ENCODE results near the gene OR8H3.
"Not testable (repeated sequence)": the region's sequence is repeated elsewhere in the genome, so short reads cannot be mapped to it uniquely, and the experiment has no call there.

The OR8H3 gene, protein sequence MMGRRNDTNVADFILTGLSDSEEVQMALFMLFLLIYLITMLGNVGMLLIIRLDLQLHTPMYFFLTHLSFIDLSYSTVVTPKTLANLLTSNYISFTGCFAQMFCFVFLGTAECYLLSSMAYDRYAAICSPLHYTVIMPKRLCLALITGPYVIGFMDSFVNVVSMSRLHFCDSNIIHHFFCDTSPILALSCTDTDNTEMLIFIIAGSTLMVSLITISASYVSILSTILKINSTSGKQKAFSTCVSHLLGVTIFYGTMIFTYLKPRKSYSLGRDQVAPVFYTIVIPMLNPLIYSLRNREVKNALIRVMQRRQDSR

DNA sequence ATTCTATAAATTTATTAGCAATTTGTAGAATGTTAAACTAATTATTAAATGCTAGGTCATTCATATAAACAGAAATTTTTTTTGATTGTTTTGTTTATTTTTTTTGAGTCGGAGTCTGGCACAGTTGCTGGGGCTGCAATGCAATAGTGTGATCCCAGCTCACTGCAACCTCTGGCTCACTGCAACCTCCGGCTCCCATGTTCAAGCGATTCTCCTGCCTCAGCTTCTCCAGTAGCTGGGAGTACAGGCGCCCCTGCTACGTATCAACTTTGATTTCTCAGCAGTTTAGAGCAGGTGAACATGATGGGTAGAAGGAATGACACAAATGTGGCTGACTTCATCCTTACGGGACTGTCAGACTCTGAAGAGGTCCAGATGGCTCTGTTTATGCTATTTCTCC lies at the start of gene OR8H3:
Gene OR8H3 (plus strand): TSS at position 301 of the 400 bp plus-strand sequence. CDS start 0 bp downstream, at position 301.
- DNase-seq (ENCODE audit: low spot score in 2 of 2) = no peak
- no peak within 1 kb of the TSS for H3K27ac Mint-ChIP-seq
- H3K9me3 Mint-ChIP-seq = peaks cover 16% of the 10 kb centered on the region
- no peaks in the 10 kb centered on the region for H3K4me1 Mint-ChIP-seq
- H3K4me3 Mint-ChIP-seq = no peak within 1 kb of the TSS
- no peaks in the 10 kb centered on the region for H3K36me3 Mint-ChIP-seq
- ATAC-seq = no peak

DNA sequence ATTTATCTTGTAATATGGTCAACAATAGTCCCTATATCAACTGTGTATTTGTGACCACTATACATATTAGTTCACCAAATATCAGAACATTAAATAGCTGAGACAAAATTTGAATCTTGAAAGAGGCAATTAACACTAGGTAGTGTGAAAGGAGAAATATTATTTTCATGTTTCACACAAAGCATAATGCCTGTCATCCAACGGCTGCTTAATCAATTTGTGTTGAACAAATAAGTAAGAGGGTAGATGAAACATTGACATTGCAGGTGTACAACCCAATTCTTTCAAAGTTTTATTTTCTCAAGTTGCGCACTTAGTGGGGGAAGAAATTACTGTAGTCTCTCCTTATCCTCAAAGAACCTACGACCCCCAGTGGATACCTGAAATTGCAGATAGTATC lies 32.5 kb upstream of the OR8H3 start:
- Mint-ChIP-seq H3K4me1 (no peaks in the 10 kb centered on the region), H3K9me3 (peaks cover 23% of the 10 kb centered on the region), H3K27ac (no peak overlapping the region), H3K36me3 (no peaks in the 10 kb centered on the region), H3K4me3 (no peak overlapping the region)
- DNase-seq (ENCODE audit: low spot score in 2 of 2) = no peak
- no peak for ATAC-seq

DNA sequence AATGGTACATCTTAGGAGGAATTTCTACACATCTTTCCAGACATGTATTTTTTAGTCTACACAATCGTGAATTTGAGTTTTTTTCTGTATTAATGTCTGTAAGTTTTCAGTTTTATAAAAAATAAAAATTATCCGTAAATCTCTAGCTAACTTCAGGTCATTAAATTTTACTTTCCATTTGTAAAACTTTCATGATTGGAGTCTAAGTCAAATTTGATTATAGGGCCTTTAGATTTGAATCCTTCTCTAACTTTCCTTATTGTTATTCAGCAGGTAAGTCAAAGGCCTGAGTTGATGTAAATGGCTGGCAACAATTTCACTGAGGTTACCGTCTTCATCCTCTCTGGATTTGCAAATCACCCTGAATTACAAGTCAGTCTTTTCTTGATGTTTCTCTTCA lies 29.2 kb upstream of the OR8H3 start, which contains the start of gene OR8I2:
Gene OR8I2 (plus strand): TSS at position 301 of the 400 bp plus-strand sequence. CDS start 0 bp downstream, at position 301.
- ATAC-seq (no peak), DNase-seq (ENCODE audit: low spot score in 2 of 2) (no peak)
- Mint-ChIP-seq H3K4me1 (no peaks in the 10 kb centered on the region), H3K36me3 (no peaks in the 10 kb centered on the region), H3K4me3 (no peak within 1 kb of the TSS), H3K9me3 (peaks cover 26% of the 10 kb centered on the region), H3K27ac (no peak within 1 kb of the TSS)

DNA sequence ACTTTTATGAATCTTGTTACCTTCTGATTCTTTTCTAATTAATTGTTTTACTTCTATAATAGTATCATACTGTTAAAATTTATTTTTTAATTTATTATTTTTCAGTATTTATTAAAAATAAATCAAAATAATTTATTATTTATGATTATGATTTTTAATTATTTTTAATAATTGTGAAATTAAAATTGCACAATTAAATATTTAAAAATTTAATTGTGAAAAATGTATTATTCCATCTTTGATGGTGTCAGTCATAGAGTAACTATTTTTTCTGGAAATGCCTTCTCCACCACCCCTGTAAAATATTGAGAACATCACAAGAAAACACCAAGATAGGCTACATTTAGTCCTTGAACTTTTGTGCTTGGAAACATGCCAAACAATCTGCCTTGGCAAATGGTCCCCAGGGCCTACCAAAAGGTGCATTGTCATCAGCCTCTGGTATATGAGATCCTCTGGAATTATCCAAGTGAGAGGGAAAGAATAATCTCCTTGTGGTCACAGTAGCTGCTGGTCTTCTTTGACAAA lies 18.9 kb upstream of the OR8H3 start, which contains the start of gene OR8H2:
Gene OR8H2 (plus strand): TSS at position 478 of the 528 bp plus-strand sequence. CDS start 1,356 bp downstream, outside the sequence.
- Mint-ChIP-seq H3K9me3 (peaks cover 11% of the 10 kb centered on the region), H3K4me1 (no peaks in the 10 kb centered on the region), H3K27ac (no peak within 1 kb of the TSS), H3K4me3 (no peak within 1 kb of the TSS), H3K36me3 (no peaks in the 10 kb centered on the region)
- no peak for DNase-seq (ENCODE audit: low spot score in 2 of 2)
- ATAC-seq = no peak

DNA sequence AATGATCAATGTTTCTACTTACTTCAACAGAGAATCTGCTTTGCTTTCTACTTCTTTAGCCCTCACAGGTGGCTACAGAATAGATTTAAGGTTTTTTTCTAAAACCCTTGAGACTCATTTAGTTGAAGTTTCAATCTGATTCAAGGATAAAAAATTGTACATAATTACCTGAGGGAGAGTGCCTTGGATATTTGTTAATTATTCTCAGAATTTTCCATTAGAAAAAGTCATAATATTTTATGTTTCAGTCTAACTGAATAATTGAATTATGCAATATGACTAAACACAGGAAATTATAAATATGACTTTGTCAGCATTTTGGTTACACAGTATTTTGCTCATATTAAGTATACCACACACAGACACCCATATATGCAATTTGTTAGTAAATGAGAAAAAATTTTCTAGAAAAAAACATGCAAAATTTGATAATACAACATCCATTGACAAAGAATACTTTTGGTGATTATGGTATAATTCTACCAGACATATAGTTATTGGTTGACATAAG lies 18.0 kb downstream of the OR8H3 start, which contains the start of gene OR8J3:
Gene OR8J3 (minus strand): TSS at position 51 of the 511 bp plus-strand sequence. CDS start 2,483 bp downstream, outside the sequence.
- ATAC-seq = no peak
- peaks cover 22% of the 10 kb centered on the region for H3K9me3 Mint-ChIP-seq

DNA sequence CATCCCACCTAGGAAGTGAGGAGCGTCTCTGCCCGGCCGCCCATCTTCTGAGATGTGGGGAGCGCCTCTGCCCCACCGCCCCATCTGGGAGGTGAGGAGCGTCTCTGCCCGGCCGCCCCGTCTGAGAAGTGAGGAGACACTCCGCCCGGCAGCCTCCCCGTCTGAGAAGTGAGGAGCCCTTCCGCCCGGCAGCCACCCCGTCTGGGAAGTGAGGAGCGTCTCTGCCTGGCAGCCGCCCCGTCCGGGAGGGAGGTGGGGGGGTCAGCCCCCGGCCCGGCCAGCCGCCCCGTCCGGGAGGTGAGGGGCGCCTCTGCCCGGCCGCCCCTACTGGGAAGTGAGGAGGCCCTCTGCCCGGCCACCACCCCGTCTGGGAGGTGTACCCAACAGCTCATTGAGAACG lies 21.5 kb downstream of the OR8H3 start:
- not testable (repeated sequence) for ATAC-seq; H3K4me3 Mint-ChIP-seq; DNase-seq (ENCODE audit: low spot score in 2 of 2); H3K4me1 Mint-ChIP-seq; H3K36me3 Mint-ChIP-seq; H3K27ac Mint-ChIP-seq
- peaks cover 13% of the 10 kb centered on the region for H3K9me3 Mint-ChIP-seq

More for the DNA sequence above, 18.0 kb downstream of the OR8H3 start, which contains the start of gene OR8J3:
- DNase-seq (ENCODE audit: low spot score in 2 of 2) = no peak
- no peaks in the 10 kb centered on the region for H3K36me3 Mint-ChIP-seq
- H3K4me3 Mint-ChIP-seq = no peak within 1 kb of the TSS
- no peak within 1 kb of the TSS for H3K27ac Mint-ChIP-seq
- H3K4me1 Mint-ChIP-seq = no peaks in the 10 kb centered on the region

DNA sequence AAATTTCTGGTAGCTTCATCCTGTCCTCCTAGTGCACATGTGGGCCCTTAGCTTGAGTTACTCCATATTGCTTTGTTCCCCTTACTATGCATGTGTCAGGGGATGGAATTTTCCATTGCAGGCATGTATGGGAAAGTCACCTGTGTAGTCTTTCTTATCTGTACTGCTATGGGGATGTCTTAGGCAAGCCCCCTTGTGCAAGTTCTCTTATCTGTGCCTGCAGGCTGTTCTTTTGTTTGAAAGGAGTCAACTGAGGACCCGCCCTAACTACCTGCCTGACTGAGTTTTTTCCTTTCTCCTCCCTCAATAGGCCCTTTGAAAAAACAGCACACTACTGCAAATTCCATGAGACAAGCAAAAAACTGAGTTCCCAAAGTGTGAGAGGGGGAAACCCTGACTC lies 29.2 kb downstream of the OR8H3 start:
- no peaks in the 10 kb centered on the region for H3K36me3 Mint-ChIP-seq
- H3K27ac Mint-ChIP-seq = no peak overlapping the region
- no peak for ATAC-seq
- H3K4me3 Mint-ChIP-seq = no peak overlapping the region
- DNase-seq (ENCODE audit: low spot score in 2 of 2) = no peak
- H3K9me3 Mint-ChIP-seq = peaks cover 38% of the 10 kb centered on the region
- H3K4me1 Mint-ChIP-seq = no peaks in the 10 kb centered on the region

DNA sequence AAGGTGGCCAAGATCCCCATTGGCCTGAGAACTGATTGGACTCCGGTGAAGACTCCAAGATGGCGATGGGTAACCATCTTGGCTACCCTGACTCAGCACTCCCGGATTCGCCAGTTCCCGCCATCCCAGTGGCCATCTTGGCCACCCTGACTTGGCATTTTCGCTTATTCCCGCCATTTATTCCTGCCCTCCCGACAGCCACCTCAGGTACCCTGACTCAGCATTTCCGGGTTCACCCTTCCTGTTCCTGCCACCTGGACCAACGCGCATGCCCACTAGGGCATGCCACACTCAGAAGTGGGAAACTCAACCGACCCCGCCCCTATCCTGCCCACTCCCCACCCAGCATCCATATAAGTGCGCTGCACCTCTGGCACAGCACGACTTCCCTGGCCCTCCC lies 30.2 kb downstream of the OR8H3 start:
- Mint-ChIP-seq H3K36me3 (no peaks in the 10 kb centered on the region), H3K27ac (no peak overlapping the region), H3K9me3 (peaks cover 43% of the 10 kb centered on the region), H3K4me1 (no peaks in the 10 kb centered on the region), H3K4me3 (no peak overlapping the region)
- no peak for DNase-seq (ENCODE audit: low spot score in 2 of 2)
- no peak for ATAC-seq

DNA sequence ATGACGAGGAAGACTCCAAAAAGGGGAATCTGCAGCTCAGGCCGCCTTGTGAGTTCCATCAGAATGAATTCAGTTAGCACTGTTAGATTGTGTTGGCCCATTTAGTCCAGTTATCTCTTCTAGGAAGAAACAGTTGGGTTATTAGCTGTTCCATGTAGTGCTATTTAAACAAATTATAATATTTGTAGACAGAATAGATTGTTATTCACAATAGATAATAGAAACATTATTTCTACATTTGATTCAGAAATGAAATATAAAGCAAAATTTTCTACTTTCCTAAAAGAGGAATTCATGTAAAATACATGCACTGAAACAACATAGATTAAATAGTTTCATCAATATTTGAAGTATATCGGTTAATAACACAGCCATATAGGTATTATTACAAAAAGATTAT lies 38.0 kb downstream of the OR8H3 start, which contains the start of gene OR8K5:
Gene OR8K5 (minus strand): TSS at position 101 of the 400 bp plus-strand sequence. CDS start 0 bp downstream, at position 101.
- H3K4me3 Mint-ChIP-seq = no peak within 1 kb of the TSS
- H3K4me1 Mint-ChIP-seq = no peaks in the 10 kb centered on the region
- H3K9me3 Mint-ChIP-seq = peaks cover 18% of the 10 kb centered on the region
- DNase-seq (ENCODE audit: low spot score in 2 of 2) (no peak), ATAC-seq (no peak)
- no peak within 1 kb of the TSS for H3K27ac Mint-ChIP-seq
- no peaks in the 10 kb centered on the region for H3K36me3 Mint-ChIP-seq

DNA sequence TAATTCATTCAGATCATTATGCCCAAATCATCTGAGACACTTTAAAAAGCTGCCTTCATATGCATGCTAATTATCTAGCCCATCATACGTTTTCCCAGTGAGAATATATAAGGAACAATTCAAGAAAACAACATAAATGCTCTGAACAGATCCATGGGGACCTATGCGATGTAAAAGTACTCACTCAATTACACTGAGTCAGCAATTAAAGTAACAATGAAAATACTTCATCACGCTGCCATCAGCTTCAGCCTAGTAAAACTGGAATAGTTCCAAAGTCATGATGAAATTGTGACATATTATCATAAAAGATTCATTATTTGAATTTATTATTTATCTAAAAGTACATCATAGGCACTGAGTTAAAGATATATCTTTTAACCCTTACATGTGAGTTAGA lies 41.6 kb downstream of the OR8H3 start:
- Mint-ChIP-seq H3K4me3 (no peak overlapping the region), H3K36me3 (no peaks in the 10 kb centered on the region), H3K27ac (no peak overlapping the region), H3K9me3 (peaks cover 11% of the 10 kb centered on the region), H3K4me1 (no peaks in the 10 kb centered on the region)
- DNase-seq (ENCODE audit: low spot score in 2 of 2) = no peak
- no peak for ATAC-seq

DNA sequence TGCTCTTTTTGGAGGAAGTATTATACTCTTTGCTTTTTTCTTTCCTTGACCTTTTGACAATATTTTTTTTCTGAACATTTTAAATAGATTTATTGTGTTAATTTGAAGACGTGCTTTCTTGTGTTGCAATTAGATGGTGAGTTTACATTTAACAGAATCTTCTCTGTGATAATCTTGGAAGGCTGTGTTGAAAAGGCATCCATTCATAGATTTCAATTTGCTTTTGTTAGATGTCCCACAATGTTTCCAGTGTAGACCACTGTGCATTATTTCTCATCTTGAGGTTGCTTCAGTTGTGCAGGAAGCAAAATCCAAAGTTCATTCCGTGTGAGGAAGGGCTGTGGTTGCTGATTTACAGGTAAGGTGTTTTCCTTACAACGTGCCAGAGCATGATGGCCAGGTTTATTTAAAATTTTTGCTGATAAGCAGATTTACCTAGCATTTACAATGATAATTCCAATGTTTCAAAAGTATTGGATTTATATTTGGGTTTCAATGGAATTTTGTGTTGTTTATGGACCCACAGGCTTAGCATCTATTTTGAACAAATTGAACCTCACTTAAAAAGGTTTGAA lies 50.2 kb downstream of the OR8H3 start:
- DNase-seq (ENCODE audit: low spot score in 2 of 2) (no peak), ATAC-seq (no peak)
- Mint-ChIP-seq H3K4me1 (no peaks in the 10 kb centered on the region), H3K27ac (no peak overlapping the region), H3K9me3 (peaks cover 16% of the 10 kb centered on the region), H3K36me3 (no peaks in the 10 kb centered on the region), H3K4me3 (no peak overlapping the region)
